ENCODE data around the gene JUN. TPM values are rescaled to one million over a fixed set of nuclear protein-coding genes. Genes with fewer than 3 reads are reported as not detected.

Gene JUN
- total RNA-seq, 2 experiments from 2014 or later: 24.2 to 25.5 TPM

DNA sequence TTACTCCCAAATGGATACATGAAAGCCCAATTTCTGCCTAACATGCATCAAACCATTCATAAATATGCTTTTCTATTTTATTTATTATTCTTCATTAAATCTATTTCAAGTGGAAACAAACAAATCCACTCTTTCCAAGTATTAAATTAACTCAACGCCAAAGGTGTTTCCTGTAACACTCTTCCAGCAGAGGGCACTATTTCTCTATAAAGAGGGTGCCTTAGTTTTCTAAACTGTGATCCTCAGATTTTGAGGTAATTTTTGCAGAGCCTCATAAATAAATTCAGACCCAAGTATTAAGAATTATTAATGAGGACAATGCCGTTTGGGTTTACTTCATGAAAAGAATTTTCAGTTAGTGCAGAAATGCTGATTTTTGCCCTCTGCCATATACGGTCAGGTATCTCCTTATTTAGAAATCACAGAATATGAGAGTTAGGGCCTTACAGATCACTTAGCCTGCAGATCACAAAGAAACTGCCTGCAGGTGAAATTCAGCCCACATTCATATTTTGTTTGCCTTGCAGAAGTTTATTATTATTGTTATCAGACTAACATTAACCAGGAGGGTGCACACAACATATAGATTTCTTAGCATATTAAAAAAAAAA, 43.9 kb downstream of the JUN start:
- Mint-ChIP-seq H3K4me3 (no peak overlapping the region), H3K36me3 (ENCODE audit: low read depth) (no peaks in the 10 kb centered on the region), H3K9me3 (ENCODE audit: low read depth) (no peaks in the 10 kb centered on the region), H3K27ac (no peak overlapping the region), H3K4me1 (no peaks in the 10 kb centered on the region), H3K27me3 (peaks cover 2% of the 10 kb centered on the region)
- intact Hi-C loops (cut with DNase I, micrococcal nuclease): loop anchor here (1.0 to 2.0 kb wide), 5 partner anchors 29 to 1019 kb away; no protein-coding TSS in a partner anchor
- CTCF ChIA-PET: interaction anchor here (1.1 to 2.8 kb wide), 6 partner anchors 15 to 960 kb away, joined by 3 to 15 read pairs (median 6); no protein-coding TSS in a partner anchor
- ATAC-seq: peak; percentile 44
- no peak for DNase-seq
- POLR2A ChIA-PET: interaction anchor here (0.5 kb wide), 1 partner anchor 957 kb away, joined by 6 read pairs; no protein-coding TSS in a partner anchor

DNA sequence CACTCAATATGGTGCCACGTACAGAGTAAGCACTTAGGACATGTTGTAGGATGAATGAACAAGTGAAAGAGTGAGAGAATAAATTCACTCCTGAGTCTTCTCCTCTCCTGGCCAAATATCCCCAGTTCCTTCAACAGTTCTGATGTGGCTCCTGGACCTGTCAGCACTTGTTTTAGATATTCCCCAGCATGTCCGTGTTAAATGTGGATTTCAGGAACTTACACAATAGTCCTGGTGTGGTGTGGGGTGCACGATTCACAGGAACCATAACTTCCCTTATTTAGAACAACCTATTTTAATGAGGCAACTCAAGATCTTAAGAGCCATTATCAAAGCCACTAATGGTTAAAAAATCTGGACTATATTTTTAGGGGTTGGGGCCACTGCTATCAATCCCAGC, 45.0 kb downstream of the JUN start:
- Mint-ChIP-seq H3K4me3 (no peak overlapping the region), H3K27ac (no peak overlapping the region), H3K36me3 (ENCODE audit: low read depth) (no peaks in the 10 kb centered on the region), H3K27me3 (no peaks in the 10 kb centered on the region), H3K9me3 (ENCODE audit: low read depth) (no peaks in the 10 kb centered on the region), H3K4me1 (no peaks in the 10 kb centered on the region)
- intact Hi-C loops (cut with DNase I, micrococcal nuclease): no loop called here
- ChIA-PET POLR2A (no interaction called here), CTCF (interaction anchor here (0.6 to 2.8 kb wide), 9 partner anchors 8 to 966 kb away, joined by 3 to 15 read pairs (median 3); no protein-coding TSS in a partner anchor)
- DNase-seq: no peak
- ATAC-seq: no peak

DNA sequence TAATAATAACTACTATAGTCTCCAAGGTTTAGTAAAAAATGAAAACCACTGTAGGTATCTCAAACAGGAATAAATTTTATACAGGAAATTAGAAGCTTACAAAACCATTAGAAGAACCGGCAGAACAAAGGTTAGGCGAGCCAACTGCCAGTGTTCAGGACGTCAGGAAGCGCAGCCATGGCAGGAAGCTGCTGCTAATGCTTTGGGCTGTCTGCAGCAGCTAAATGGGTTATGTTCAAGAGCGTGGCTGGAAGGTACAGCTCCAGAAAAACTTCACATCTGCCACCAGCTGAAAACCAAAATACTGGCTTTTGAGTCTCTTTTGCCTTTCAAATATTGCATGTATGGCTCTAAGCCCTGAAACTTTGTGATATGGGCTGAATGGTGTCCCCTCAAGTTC, 48.3 kb downstream of the JUN start:
- intact Hi-C loops (cut with DNase I, micrococcal nuclease): no loop called here
- no peak overlapping the region for H3K4me3 Mint-ChIP-seq
- DNase-seq: no peak
- no peaks in the 10 kb centered on the region for H3K4me1 Mint-ChIP-seq
- H3K9me3 Mint-ChIP-seq (ENCODE audit: low read depth): no peaks in the 10 kb centered on the region
- ChIA-PET CTCF (interaction anchor here (0.9 to 1.2 kb wide), 2 partner anchors 963 to 1024 kb away, joined by 3 read pairs; no protein-coding TSS in a partner anchor), POLR2A (no interaction called here)
- ATAC-seq: no peak
- H3K27me3 Mint-ChIP-seq: no peaks in the 10 kb centered on the region
- H3K27ac Mint-ChIP-seq: no peak overlapping the region
- no peaks in the 10 kb centered on the region for H3K36me3 Mint-ChIP-seq (ENCODE audit: low read depth)

DNA sequence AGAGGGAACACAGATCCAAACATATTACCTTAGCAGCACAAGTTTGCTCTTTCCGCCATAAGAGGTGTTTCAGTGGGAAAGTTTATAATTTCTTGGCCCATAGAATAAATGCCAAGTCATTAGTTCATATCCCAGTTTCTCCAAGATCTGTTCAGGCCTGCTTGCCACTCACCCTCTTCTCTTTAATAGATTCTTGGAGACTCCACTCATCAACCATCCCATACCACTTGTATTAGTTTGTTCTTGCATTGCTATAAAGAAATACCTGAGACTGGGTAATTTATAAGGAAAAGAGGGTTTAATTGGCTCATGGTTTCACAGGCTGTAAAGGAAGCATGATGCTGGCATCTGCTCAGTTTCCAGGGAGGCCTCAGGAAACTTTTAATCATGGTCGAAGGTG, 49.2 kb downstream of the JUN start:
- ChIA-PET CTCF (interaction anchor here (1.2 kb wide), 1 partner anchor 1025 kb away, joined by 3 read pairs; no protein-coding TSS in a partner anchor), POLR2A (no interaction called here)
- Mint-ChIP-seq H3K9me3 (ENCODE audit: low read depth) (no peaks in the 10 kb centered on the region), H3K27me3 (no peaks in the 10 kb centered on the region), H3K27ac (no peak overlapping the region), H3K36me3 (ENCODE audit: low read depth) (no peaks in the 10 kb centered on the region), H3K4me1 (no peaks in the 10 kb centered on the region), H3K4me3 (no peak overlapping the region)
- no peak for ATAC-seq
- intact Hi-C loops (cut with DNase I, micrococcal nuclease): no loop called here
- DNase-seq: no peak

DNA sequence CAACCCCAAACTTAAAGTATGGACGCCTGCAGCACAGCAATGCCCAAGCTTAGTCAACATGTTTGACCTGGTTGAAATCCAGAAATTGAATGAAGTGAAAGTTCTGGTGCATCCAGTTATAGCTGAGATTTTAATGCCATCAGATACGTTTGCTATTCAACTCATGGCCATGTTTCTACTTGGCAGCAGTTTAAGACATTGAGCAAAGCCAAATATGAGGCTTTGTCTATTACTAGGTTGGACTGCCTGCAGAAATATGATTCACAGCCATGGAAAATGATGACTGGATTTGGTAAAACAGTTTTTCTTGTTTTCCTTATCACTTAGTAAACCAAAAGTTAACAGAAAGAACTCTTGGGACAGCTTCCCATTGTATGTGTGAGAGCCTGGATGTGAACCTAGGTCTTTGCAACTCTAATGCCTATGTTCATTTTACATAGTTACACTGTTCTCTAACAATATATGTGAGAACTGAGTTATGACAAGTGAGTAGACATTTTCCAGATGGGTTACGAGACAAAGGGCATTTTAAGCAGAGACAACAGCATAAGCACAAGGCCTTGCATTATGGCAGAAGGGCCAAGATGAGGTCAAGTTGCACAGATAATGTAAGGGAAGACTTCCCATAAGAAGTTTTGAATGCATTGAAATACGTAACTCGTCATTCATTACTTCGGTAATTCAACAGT, 51.6 kb downstream of the JUN start:
- ATAC-seq (no peak), DNase-seq (no peak)
- H3K27me3 Mint-ChIP-seq: no peaks in the 10 kb centered on the region
- POLR2A ChIA-PET: no interaction called here
- peaks cover 4% of the 10 kb centered on the region for H3K4me1 Mint-ChIP-seq
- H3K9me3 Mint-ChIP-seq (ENCODE audit: low read depth): no peaks in the 10 kb centered on the region
- H3K27ac Mint-ChIP-seq: no peak overlapping the region
- no peak overlapping the region for H3K4me3 Mint-ChIP-seq
- CTCF ChIA-PET: interaction anchor here (0.5 kb wide), 1 partner anchor 970 kb away, joined by 3 read pairs; no protein-coding TSS in a partner anchor
- intact Hi-C loops (cut with DNase I, micrococcal nuclease): no loop called here
- H3K36me3 Mint-ChIP-seq (ENCODE audit: low read depth): no peaks in the 10 kb centered on the region

Other genes starting within 250 kb of the JUN start
- gene OMA1, start 237.3 kb downstream of the JUN start, total RNA-seq: 10 to 100 TPM in 1 of 2 experiments, 1 to 10 TPM in 1; 8.8 to 11.6 TPM
- under 1 TPM; 0.07 to 0.11 TPM for gene TACSTD2, start 206.8 kb downstream of the JUN start, total RNA-seq
- gene MYSM1, start 84.0 kb downstream of the JUN start, total RNA-seq: 10 to 100 TPM; 31.8 to 33.2 TPM